SW 1271 (cell line): ENCODE results near the gene NISCH.

ENCODE experiments used
- DNase-seq, 2 experiments: peaks; one replicate each; lab custom pipeline; 2025; lab: John Stamatoyannopoulos, UW

Gene NISCH

GRCh38 chr3:52447512-52448355 is 7.7 kb upstream of the NISCH start:
- no peak for DNase-seq

DNA sequence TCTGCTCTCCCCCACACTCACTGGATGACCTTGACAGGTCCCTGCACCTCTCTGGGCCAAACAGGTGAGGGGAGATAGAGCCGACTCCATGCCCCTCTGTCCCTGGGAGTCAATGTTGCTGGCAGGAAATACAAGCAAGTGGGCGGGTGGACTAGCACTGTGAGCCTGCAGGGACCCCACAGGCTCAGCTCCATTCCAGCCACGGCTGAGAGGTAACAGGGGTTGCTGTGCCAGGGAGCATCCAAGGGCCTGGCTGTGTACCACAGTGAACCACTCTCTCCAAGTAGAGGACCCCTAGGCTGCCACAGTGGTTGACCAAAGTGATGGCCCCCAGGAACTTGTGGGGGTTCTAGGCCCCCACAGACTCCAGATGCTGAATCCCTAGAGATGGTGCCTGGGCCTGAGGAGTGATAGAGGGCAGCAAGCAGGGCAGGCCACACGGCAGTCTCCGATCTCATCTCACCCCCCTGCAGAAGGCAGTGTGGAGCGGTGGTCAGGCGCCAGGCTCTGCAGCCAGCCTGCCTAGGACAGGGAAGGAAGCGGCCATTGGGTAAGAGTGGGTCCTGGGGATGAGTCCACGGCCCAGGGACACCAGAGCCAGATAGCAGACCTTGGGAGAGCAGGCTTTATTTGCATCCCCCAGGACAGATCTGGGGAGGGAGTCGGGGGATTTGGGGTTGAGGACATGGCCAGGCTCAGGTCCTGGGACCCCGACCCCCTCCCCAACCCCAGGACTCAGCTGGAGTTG is 4.7 kb upstream of the NISCH start:
- DNase-seq, result no peak

DNA sequence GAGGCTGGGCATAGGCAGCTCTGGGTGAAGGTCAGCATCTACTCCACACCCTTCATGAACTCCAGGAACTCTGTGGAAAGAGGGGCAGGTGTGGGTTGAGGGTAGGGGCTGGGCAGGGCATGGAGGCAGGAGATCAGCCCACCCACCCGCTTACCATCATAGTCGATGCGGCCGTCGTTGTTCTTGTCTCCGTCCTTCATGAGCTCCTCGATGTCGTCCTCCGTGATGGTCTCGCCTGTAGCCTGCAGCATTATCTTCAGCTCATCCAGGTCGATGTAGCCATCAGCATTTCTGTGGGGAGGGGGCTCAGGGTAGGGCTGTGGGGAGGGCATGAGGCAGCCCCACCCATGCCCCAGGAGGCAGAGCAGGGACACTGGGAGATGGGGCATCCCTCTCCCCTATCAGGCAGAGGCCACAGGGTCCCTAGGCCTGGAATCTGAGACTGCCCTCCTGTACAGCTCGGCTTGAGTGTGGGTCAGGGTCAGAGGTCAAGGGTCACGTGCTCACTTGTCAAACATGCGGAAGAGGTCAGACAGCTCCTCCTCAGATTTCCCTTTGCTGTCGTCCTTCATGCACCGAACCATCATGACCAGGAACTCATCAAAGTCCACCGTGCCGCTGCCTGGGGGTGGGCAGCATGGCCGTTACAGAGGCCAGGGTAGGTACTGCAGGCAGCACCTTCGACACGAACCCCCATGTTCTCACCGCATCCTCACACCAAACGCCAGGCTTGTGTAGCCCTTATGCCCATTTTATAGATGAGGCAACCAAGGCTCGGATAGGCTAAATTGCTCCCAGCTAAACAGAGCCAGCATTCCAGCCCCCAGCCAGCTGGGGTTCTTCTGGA is 3.9 kb upstream of the NISCH start:
- DNase-seq, result no peak

DNA sequence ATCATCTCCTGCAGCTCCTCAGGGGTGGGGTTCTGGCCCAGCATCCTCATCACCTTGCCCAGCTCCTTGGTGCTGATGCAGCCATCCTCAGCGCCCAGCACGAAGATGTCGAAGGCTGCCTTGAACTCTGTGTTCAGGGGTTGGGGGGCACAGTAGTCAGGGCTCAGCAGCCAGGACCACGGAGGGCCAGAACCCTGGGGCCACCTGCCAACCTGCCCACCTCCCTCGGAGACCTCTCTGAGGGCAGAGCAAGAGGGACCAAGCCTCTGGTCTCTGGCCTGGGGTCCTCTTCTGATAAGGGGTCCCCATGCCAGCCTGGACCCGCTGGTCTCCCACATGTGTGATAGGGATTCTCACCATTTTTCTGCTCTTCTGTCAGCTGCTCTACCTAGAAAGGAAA is 3.3 kb upstream of the NISCH start:
- no peak for DNase-seq

DNA sequence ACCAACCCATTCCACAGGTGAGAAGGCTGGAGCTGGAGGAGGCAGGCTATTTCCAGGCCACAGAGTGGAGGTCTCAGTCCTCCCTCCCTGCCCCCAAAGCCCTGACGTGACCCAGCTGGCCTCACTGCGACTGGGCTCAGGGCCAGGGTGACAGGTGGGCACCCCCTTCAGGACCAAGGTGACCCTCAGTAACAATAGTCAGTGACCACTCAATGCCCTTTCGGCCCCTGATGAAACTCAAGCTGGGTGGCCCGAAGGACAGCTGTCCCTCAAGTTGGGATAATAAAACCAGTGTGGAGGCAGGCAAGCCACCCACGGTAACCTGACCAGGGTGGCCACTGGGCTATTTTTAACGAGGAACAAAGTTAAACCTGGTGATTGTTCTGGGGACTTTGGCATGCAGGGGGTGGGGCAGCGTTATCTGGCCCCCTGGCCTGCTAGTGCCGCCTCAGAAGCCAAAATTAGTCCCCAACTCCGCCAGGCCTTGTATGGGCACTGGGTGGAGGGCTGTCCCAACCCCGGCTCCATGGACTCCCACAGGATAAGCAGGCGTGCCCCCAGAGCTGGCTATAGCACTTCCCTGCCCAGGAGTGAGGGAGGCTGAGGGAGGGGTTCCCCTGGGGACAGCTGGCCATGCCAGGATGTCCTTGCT is 2.7 kb upstream of the NISCH start:
- DNase-seq, result no peak

GRCh38 chr3:52453496-52454249 is 1.7 kb upstream of the NISCH start, which contains the start of gene TNNC1:
TSS of gene TNNC1 (minus strand) at chr3:52454041. CDS start at chr3:52454015, 26 bp downstream.
- no peak for DNase-seq

GRCh38 chr3:52454250-52454937 is 1.0 kb upstream of the NISCH start:
- no peak for DNase-seq

DNA sequence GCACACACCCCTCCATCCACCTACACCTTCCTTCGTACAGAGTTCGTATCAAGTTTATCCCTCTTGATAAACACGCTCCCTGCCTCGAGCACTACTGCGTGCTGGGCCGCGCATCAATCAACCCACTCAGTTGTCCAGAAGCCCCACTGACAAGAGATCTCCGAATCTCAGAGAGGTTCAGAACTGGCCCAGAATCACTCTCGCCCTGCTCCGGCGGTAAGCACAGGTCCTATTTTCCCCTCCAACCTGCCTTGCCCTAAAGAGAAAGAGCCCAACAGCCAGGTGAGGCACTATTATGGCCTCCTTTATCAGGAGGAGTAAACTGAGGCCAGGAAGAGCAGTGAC is 494 bp upstream of the NISCH start:
- DNase-seq, result no peak

DNA sequence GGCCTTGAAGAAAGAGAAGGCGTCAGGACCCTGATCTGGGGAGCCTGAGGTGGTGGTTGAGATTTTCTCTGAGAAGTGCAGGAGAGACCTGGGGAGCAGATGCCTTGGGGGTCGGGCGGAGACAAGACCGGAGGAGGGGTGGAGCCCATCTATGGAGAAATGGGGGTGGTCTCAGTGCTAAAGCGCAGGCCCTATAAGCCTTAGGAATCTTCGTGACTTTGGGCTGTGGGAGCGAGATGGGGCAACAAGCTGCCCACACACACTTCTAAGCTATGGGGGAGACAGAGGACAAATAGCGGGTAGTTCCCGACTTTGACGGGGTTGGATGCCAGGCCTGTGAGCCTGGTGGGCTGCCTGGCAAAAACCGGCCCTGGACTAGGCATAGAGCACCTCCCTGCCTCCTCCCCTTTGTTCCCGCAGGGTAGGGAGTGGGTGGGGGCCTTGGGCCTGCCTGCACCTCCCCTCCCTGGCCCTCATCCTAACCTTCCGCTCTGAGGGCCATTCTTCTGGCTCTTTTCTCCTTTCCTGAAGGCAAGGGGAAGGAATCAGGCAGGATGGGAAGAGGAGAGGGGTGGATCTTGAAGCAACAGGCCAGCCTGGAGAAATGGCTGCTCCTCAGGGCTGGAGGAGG is 880 bp downstream of the NISCH start:
- no peak for DNase-seq

GRCh38 chr3:52456800-52457183 is 1.4 kb downstream of the NISCH start:
- no peak for DNase-seq

- DNase-seq, result no peak
Measured at GRCh38 chr3:52458031-52458760, 2.8 kb downstream of the NISCH start.

DNA sequence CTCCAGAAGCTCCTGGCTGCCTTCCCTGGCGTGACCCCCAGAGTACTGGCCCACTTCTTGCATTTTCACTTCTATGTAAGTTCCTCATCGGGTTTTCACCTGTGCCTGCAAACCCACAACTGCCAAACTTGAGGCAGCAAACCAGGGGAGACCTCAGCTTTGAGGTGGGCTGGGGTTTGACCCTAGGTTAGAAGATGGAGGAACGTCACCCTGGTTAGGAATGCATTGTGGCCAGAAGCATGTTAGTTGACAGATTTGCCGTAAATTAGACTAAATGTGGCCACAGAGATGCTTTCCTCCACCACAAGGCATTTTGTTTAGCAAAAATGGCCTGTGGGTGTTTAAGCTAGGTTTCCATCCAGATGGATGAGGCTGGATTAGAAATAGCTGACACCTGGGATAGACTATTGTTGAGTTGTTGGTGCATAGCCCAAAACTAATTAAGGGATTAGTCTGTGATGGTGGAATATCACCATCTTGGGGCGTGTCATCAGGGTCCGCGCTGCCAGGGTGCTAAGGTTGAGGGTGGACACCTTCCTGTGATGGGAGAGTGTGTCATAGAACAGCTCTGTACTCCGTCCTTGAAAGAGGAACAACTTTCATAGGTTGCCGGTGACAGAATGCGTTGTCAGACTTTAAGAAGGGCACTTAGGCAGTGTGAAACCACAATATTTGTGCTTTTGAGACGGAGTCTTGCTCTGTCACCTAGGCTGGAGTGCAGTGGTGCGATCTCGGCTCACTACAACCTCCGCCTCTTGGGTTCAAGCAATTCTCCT is 3.6 kb downstream of the NISCH start:
- DNase-seq, result no peak

GRCh38 chr3:52461874-52462273 is 6.5 kb downstream of the NISCH start:
- no peak for DNase-seq

DNA sequence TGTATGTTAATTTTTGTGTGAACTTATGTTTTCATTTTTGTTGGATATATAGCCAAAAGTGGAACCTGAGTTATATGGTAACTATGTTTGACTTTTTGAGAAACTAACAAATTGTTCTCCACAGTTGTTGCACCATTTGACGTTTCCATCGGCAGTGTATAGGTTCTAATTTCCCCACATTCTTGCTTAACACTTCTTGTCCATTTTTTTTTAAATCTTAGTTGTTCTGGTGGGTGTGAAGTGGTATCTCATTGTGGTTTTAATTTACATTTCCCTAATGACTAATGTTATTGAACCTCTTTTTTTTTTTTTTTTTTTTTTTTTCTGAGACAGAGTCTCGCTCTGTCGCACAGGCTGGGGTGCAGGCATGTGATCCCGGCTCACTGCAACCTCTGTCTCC is 8.0 kb downstream of the NISCH start:
- DNase-seq, result no peak

GRCh38 chr3:52468336-52468735 is 12.9 kb downstream of the NISCH start:
- DNase-seq, result no peak

DNA sequence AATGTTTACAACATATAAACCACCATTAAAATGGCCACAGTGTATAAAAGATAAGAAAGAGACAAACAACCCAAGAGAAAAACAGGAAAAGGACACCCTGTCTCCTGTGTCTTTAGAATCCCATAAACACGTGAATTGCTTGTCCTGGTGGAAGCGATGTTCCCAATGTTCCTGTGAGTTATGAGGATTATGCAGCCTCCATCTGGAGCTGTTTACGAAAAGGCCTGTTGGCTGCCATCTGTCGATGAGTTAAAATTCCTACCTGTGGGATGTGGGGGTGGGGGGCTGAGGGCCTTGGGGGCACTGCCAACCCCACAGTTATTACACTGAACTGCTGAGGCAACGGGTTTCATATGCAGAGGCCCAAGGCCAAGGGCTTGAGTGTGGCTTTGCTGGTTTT is 13.6 kb downstream of the NISCH start:
- no peak for DNase-seq

- no peak for DNase-seq
Measured at GRCh38 chr3:52470920-52471319, 15.5 kb downstream of the NISCH start.

GRCh38 chr3:52471371-52472238 is 16.2 kb downstream of the NISCH start:
- DNase-seq, result no peak
